ENCODE data around the gene LARP4B.
A peak's percentile ranks its signal among the peaks of the same experiment; 100 is the strongest.

Gene LARP4B

GRCh38 chr10:947881-948280, 16.4 kb upstream of the LARP4B start:
- H3K4me3 ChIP-seq (ENCODE audit: low read length) = no peak overlapping the region
- DNase-seq (ENCODE audit: low read depth) = no peak
- TF ChIP-seq CTCF (conservative IDR thresholded peaks at IDR 0.05; ENCODE audit: low read length) = no peak

DNA sequence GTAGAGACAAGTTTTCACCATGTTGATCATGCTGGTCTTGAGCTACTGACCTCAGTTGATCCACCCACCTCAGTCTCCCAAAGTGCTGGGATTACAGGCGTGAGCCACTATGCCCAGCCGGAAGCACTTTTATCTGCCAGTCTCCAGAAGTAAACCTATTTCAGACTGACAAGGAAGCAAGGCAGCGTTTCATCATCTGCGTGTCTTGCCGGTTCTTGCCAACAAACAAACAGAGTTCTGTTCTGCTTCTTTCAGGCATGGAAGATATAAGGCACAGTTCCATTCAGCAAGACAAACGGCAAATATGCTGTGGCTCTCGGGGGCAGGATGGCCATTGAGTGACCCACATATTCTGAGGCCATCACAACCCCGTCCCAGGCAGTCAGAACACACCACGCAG, 15.5 kb upstream of the LARP4B start:
- H3K4me3 ChIP-seq (ENCODE audit: low read length) = no peak overlapping the region
- no peak for DNase-seq (ENCODE audit: low read depth)
- TF ChIP-seq CTCF (conservative IDR thresholded peaks at IDR 0.05; ENCODE audit: low read length) = no peak

DNA sequence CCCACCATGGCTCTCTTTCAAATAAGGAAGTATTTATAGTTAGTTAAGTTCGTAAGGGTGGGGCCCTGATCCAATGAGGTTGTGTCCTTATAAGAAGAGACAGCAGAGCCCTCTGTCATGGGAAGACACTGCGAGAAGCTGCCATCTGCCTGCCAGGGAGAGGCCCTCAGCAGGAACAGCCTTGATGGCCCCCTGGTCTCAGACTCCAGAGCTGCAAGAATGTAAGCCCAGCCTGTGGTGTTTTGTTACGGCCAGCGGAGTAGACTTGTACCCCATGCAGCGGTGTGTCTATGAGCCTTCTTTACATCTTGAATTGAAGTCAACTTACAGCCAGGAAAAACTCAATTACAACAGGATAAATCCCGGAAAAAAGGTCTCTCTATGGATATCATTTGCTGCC, 14.3 kb upstream of the LARP4B start:
- H3K4me3 ChIP-seq (ENCODE audit: low read length) = no peak overlapping the region
- no peak for DNase-seq (ENCODE audit: low read depth)
- TF ChIP-seq CTCF (conservative IDR thresholded peaks at IDR 0.05; ENCODE audit: low read length) = no peak

DNA sequence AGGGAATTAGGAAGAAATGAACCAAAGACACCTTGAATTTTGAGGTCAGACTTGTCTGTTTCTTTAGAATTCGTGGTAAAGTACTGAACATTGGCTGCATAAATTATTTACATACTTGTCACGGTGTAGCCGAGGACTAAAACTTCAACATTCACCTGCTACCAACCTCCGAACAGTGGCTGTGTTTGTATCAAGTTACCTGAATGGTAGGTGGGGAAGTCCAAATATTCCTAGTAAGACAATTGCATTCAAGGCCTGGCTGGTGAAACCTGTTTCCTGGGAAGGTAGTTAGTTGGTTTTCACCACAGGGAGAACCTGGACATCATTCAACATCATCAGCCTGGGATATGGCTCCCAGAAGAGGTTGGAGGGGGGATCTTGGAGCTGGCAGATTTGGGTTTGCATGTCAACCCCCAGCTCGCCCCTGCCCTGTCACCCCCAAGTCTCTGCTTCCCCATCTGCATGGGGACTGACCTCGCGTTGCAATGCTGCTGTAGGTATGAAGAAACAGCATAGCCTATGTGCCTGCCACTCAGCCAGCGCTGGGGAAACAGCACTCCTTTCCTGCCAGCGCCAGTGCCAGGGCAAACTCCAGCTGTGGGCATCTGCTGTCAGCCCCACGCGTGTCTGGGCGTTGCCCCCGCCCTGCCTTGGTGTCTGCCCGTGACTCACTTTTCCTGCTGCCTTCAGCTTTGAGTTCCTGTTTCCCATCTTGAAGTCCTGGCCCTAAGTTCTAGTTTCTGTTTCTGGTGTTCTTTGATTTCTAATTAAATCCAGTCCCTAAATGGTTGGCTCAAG, 12.7 kb upstream of the LARP4B start:
- no peak for TF ChIP-seq CTCF (conservative IDR thresholded peaks at IDR 0.05; ENCODE audit: low read length)
- H3K4me3 ChIP-seq (ENCODE audit: low read length) = peak overlapping the region; percentile 53
- peak; percentile 81 for DNase-seq (ENCODE audit: low read depth)

GRCh38 chr10:943334-944033, 12.0 kb upstream of the LARP4B start:
- no peak for DNase-seq (ENCODE audit: low read depth)
- H3K4me3 ChIP-seq (ENCODE audit: low read length) = no peak overlapping the region
- no peak for TF ChIP-seq CTCF (conservative IDR thresholded peaks at IDR 0.05; ENCODE audit: low read length)

DNA sequence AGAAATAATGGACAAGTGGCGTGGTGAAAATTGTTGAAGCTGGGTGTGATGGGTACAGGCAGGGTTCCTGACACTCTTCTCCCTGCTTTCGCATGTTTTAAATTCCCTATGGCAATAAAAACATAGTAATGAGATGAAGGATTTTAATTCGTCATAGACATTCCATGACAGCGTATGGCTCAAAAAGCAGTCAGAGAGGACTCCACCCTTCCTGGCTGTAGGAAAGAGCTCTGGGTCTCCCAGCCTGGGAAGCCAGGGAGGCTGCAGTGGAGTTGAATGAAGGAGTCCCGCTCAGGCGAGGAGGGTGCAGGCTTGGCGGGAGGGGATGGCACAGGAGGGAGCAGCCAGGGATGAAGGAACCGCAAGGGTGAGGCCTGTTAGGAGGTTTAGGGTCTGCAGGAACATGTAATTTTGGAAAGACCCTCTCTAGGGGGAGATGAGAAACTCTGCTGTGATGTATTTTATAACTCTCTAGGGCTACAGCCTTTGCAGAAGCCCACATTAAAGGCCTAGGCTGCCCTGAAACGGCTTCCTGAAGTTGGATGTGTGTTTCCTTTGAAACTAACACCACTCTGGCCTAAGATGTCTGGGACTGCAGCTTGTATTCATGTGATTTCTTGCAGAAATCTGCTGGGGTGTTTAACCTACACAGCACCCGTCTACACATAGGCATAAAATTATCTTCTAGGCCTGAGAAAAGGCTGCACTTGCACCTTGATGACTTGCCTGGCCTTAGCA, 7.6 kb upstream of the LARP4B start:
- TF ChIP-seq CTCF (conservative IDR thresholded peaks at IDR 0.05; ENCODE audit: low read length) = no peak
- H3K4me3 ChIP-seq (ENCODE audit: low read length) = no peak overlapping the region
- no peak for DNase-seq (ENCODE audit: low read depth)
